HCT116 (cell line): Measurements from ENCODE around the gene LMBRD1. TPM values are rescaled to one million over a fixed set of nuclear protein-coding genes. Genes with fewer than 3 reads are reported as not detected.

Experiments used
- ATAC-seq: fragments of 200-7000 bp; cut with Tn5 transposase; 2 replicates; pipeline ENCODE4 v1.9.1; 2020; ENCODE audit warnings: mild to moderate bottlenecking, moderate library complexity
- BruUV-seq: library from RNA; stranded (reverse); fragments of 400-500 nt; replicated peaks from 2 replicates; lab custom pipeline; 2021; lab: Mats Ljungman, UMichigan
- CTCF ChIA-PET: fragments of 300-600 bp; sonication (Branson Sonifier 250); formaldehyde crosslinking; loops from one replicate; lab custom pipeline; 2021; ENCODE audit warnings: antibody characterized with exemption; lab: Charles Lee
- POLR2A ChIA-PET: fragments of 300-600, 350-600 bp; sonication (Branson Sonifier 250); formaldehyde crosslinking; loops from one replicate; lab custom pipeline; 2021; ENCODE audit warnings: antibody characterized with exemption; lab: Charles Lee
- RAD21 ChIA-PET, 2 experiments: fragments of 300-600 bp; sonication (Branson Sonifier 250); formaldehyde crosslinking; loops; one replicate each; lab custom pipeline; 2023; ENCODE audit warnings: low total read pairs in 2 of 2; ENCODE audit not compliant: uncharacterized antibody in 2 of 2, unreplicated experiment in 2 of 2, low non-redundant PET in 1 of 2; lab: Charles Lee
- DNase-seq: peaks from one replicate; pipeline ENCODE4 v3.0.0-alpha.2; 2010; ENCODE audit warnings: low read depth, low spot score
- H2AFZ ChIP-seq: fragments of 200-600 bp; shearing (Covaris generic), sonication (generic); 2 replicates; pipeline ENCODE4 v1.6.1; 2017; ENCODE audit warnings: low read depth, mixed run types, mixed read lengths, antibody characterized with exemption, low read length; ENCODE audit not compliant: poor library complexity, severe bottlenecking
- H3K27ac ChIP-seq: 2 replicates; pipeline ENCODE4 v1.5.1; 2012; ENCODE audit warnings: low read depth, low read length
- H3K27me3 ChIP-seq: fragments of 200-600 bp; sonication (generic); 2 replicates; pipeline ENCODE4 v1.6.1; 2016; ENCODE audit warnings: mixed run types, low read length, mixed read lengths; ENCODE audit not compliant: insufficient read depth
- H3K36me3 ChIP-seq, 2 experiments: fragments of 200-500 bp in 1 of 2; fragments of 200-600 bp in 1 of 2; sonication (Bioruptor generic) in 1 of 2; sonication (generic) in 1 of 2; 2 replicates each; pipeline versions ENCODE4 v1.5.1 to v1.6.1; 2014 to 2016; ENCODE audit warnings: low read length in 2 of 2, inconsistent platforms in 1 of 2, mixed read lengths in 1 of 2, mixed run types in 1 of 2; ENCODE audit not compliant: insufficient read depth in 2 of 2, control insufficient read depth in 1 of 2
- H3K4me1 ChIP-seq, 2 experiments: fragments of 200-600 bp in 1 of 2; sonication (generic) in 1 of 2; 2 replicates each; pipeline versions ENCODE4 v1.5.1 to v1.6.1; 2012 to 2017; ENCODE audit warnings: low read length in 2 of 2, inconsistent platforms in 1 of 2, mild to moderate bottlenecking in 1 of 2, mixed read lengths in 1 of 2, mixed run types in 1 of 2, moderate library complexity in 1 of 2; ENCODE audit not compliant: insufficient read depth in 2 of 2, control insufficient read depth in 1 of 2
- H3K4me2 ChIP-seq: fragments of 200-600 bp; sonication (generic); 2 replicates; pipeline ENCODE4 v1.6.1; 2017; ENCODE audit warnings: mixed run types, low read length, mixed read lengths
- H3K4me3 ChIP-seq, 2 experiments: fragments of 200-600 bp in 1 of 2; sonication (generic) in 1 of 2; replicated peaks in 1 of 2; 2 replicates each; pipeline ENCODE4 v1.5.1; 2011 to 2016; ENCODE audit warnings: low read length in 2 of 2, control low read depth in 1 of 2, low read depth in 1 of 2, mild to moderate bottlenecking in 1 of 2, mixed read lengths in 1 of 2, mixed run types in 1 of 2
- H3K79me2 ChIP-seq: fragments of 200-600 bp; sonication (generic); 2 replicates; pipeline ENCODE4 v1.6.1; 2017; ENCODE audit warnings: mild to moderate bottlenecking, mixed run types, low read length, moderate library complexity, mixed read lengths; ENCODE audit not compliant: insufficient read depth
- H3K9ac ChIP-seq: fragments of 200-600 bp; sonication (generic); 2 replicates; pipeline ENCODE4 v1.6.1; 2016; ENCODE audit warnings: low read length, mixed read lengths
- H3K9me2 ChIP-seq: fragments of 200-600 bp; sonication (generic), shearing (Covaris generic); 2 replicates; pipeline ENCODE4 v1.6.1; 2017; ENCODE audit warnings: mixed run types, mild to moderate bottlenecking, moderate library complexity; ENCODE audit not compliant: insufficient read depth
- H3K9me3 ChIP-seq, 2 experiments: fragments of 200-500 bp in 1 of 2; fragments of 200-600 bp in 1 of 2; sonication (Bioruptor generic) in 1 of 2; sonication (generic) in 1 of 2; 2 replicates each; pipeline ENCODE4 v1.6.1; 2014 to 2017; ENCODE audit warnings: low read length in 2 of 2, mixed read lengths in 2 of 2, inconsistent platforms in 1 of 2, low read depth in 1 of 2, mild to moderate bottlenecking in 1 of 2, mixed run types in 1 of 2, moderate library complexity in 1 of 2; ENCODE audit not compliant: control insufficient read depth in 1 of 2, insufficient read depth in 1 of 2
- H4K20me1 ChIP-seq: fragments of 200-600 bp; sonication (generic), shearing (Covaris generic); 2 replicates; pipeline ENCODE4 v1.6.1; 2017; ENCODE audit warnings: mixed run types, mild to moderate bottlenecking, moderate library complexity; ENCODE audit not compliant: insufficient read depth
- ATF3 ChIP-seq: IDR thresholded peaks from 2 replicates; pipeline ENCODE4 v1.6.1; 2012
- CEBPB ChIP-seq: IDR thresholded peaks from 2 replicates; pipeline ENCODE4 v1.6.1; 2012; ENCODE audit warnings: low read depth
- EGR1 ChIP-seq: IDR thresholded peaks from 2 replicates; pipeline ENCODE4 v1.6.1; 2012; ENCODE audit warnings: low read depth
- JUND ChIP-seq: IDR thresholded peaks from 2 replicates; pipeline ENCODE4 v1.6.1; 2012
- POLR2AphosphoS5 ChIP-seq: IDR thresholded peaks from 2 replicates; pipeline ENCODE4 v1.6.1; 2011; ENCODE audit warnings: mild to moderate bottlenecking, low read depth, low read length, moderate library complexity
- RAD21 ChIP-seq: IDR thresholded peaks from 2 replicates; pipeline ENCODE4 v1.6.1; 2012; ENCODE audit warnings: low read depth, mild to moderate bottlenecking
- SP1 ChIP-seq: IDR thresholded peaks from 2 replicates; pipeline ENCODE4 v1.6.1; 2012; ENCODE audit warnings: low read depth
- SRF ChIP-seq: IDR thresholded peaks from 2 replicates; pipeline ENCODE4 v1.6.1; 2012; ENCODE audit warnings: low read depth
- YY1 ChIP-seq: IDR thresholded peaks from 2 replicates; pipeline ENCODE4 v1.6.1; 2011; ENCODE audit warnings: low read length, low read depth, moderate library complexity, mild to moderate bottlenecking; ENCODE audit not compliant: insufficient replicate concordance; ENCODE audit errors: extremely low read depth
- ZBTB33 ChIP-seq: IDR thresholded peaks from 2 replicates; pipeline ENCODE4 v1.6.1; 2011; ENCODE audit warnings: mild to moderate bottlenecking, low read length, moderate library complexity; ENCODE audit not compliant: insufficient replicate concordance; ENCODE audit errors: extremely low read depth
- intact Hi-C: fragments of 100-400 bp; cut with micrococcal nuclease; formaldehyde crosslinking; loops from 2 replicates; pipeline ENCODE4 v1.10.0; 2022
- total RNA-seq: library from RNA; stranded (reverse); gene quantifications from one replicate; pipeline ENCODE4 v1.2.1, GENCODE V29; 2021; ENCODE audit not compliant: unreplicated experiment

LMBRD1 gene
- total RNA-seq, 1 experiment from 2014 or later: 11.9 TPM

GRCh38 chr6:69775585-69775849 is 21.3 kb downstream of the LMBRD1 start:
- intact Hi-C loops: no loop called here
- H3K36me3 ChIP-seq: peaks cover 0 to 2% of the 10 kb centered on the region in 2 experiments; a peak in 1 of 4 replicates
- no TSS peak for BruUV-seq
- ChIA-PET RAD21 (no interaction called here), CTCF (no interaction called here), POLR2A (no interaction called here)
- H3K4me1 ChIP-seq: peaks cover 0 to 1% of the 10 kb centered on the region in 2 experiments; a peak in 2 of 4 replicates
- H2AFZ ChIP-seq: no peak overlapping the region
- no peaks in the 10 kb centered on the region for H4K20me1 ChIP-seq
- H3K27ac ChIP-seq: no peak overlapping the region
- no peaks in the 10 kb centered on the region for H3K9me3 ChIP-seq
- no peak overlapping the region for H3K9ac ChIP-seq
- H3K9me2 ChIP-seq: no peaks in the 10 kb centered on the region
- no peak overlapping the region for H3K4me3 ChIP-seq
- no peaks in the 10 kb centered on the region for H3K79me2 ChIP-seq
- no peak for TF ChIP-seq ATF3
- TF ChIP-seq CEBPB: no peak
- TF ChIP-seq EGR1: no peak
- TF ChIP-seq RAD21: no peak
- no peak for TF ChIP-seq SRF
- TF ChIP-seq POLR2AphosphoS5: no peak
- TF ChIP-seq YY1: no peak
- no peak for TF ChIP-seq SP1
- no peak for TF ChIP-seq JUND
- no peak for TF ChIP-seq ZBTB33
- H3K4me2 ChIP-seq: no peak overlapping the region
- no peak for DNase-seq
- no peaks in the 10 kb centered on the region for H3K27me3 ChIP-seq
- no peak for ATAC-seq
